ENCODE results near the gene TAOK2. TPM values are rescaled to one million over a fixed set of nuclear protein-coding genes. Genes with fewer than 3 reads are reported as not detected.
"Not testable (repeated sequence)": the region's sequence is repeated elsewhere in the genome, so short reads cannot be mapped to it uniquely, and the experiment has no call there.

Gene TAOK2
- total RNA-seq, 1 donor from 2014 or later: 50.0 TPM

DNA sequence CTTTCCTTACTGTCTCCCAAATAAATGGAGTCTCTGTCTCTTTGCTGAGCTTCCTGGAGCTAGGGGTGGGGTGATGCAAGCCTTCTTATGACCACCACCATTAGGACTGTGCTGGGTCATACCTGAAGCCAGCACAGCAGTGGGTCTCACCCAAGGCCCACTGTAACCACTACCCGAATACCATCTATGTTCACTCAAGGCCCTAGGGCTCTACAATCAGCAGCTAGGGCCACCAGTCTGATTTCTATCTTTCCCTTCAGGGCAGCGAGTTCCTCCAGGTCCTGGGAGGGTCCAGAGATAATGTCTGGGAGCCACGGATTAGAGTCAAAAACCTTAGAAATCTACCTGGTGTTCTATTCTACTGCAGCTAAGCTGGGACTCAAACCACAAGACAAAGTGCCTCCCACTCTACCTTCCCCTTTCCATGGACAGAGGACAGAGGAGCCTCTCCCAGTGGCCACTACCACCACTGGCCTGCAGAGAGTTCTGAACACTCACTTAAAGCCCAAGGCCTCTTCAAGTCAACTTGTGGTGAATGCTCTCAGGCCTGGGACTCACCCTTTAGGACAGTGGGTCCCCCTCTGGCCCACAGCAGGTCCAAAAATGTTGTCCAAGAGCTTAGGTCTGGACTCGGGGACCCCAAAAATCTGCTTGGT, 22.7 kb upstream of the TAOK2 start:
- Mint-ChIP-seq H3K27me3 (ENCODE audit: low read depth) (no peaks in the 10 kb centered on the region), H3K4me3 (ENCODE audit: unreplicated experiment) (no peak overlapping the region), H3K9me3 (ENCODE audit: low read depth) (peaks cover 7% of the 10 kb centered on the region), H3K27ac (ENCODE audit: unreplicated experiment) (no peak overlapping the region), H3K4me1 (ENCODE audit: low read depth) (no peaks in the 10 kb centered on the region), H3K36me3 (ENCODE audit: low read depth) (no peaks in the 10 kb centered on the region)
- TF ChIP-seq, protein P1, sequence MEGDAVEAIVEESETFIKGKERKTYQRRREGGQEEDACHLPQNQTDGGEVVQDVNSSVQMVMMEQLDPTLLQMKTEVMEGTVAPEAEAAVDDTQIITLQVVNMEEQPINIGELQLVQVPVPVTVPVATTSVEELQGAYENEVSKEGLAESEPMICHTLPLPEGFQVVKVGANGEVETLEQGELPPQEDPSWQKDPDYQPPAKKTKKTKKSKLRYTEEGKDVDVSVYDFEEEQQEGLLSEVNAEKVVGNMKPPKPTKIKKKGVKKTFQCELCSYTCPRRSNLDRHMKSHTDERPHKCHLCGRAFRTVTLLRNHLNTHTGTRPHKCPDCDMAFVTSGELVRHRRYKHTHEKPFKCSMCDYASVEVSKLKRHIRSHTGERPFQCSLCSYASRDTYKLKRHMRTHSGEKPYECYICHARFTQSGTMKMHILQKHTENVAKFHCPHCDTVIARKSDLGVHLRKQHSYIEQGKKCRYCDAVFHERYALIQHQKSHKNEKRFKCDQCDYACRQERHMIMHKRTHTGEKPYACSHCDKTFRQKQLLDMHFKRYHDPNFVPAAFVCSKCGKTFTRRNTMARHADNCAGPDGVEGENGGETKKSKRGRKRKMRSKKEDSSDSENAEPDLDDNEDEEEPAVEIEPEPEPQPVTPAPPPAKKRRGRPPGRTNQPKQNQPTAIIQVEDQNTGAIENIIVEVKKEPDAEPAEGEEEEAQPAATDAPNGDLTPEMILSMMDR (IDR thresholded peaks at IDR 0.05): no peak
- DNase-seq (ENCODE audit: low spot score): no peak

DNA sequence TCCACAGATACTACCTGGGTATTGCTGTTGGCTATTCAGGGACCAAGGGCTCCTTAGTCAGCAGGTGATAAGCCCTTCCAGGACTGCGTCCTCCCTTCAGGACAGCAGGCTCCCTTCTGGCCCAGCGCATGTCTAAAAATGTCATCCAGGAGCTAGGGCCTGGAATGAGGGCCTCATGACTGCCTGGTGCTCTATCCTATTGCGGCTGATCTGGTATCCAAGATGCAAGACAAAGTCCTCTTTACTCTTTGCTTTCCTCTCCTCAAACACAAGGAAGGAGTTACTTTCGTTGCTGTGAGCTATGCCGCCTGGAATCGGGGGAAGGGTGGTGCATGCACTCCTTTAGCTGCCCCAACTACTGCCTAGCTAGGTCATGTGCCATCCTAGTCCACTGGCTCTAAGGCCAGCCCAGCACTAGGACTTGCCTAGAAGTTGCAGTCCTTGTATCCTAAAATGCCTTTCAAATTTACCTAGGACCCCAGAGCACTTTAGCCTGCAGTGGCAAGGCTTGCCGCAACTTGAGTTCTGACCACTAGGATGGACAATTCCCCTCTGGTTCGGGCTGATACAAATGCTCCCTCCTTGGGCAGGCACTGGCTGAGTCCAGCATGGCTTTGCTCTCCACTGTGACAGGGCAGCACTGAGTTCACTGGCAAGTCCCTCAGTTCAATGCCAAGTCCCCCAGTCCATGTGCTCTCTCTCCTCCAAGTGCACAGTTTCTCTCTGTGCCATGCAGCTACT, 21.9 kb upstream of the TAOK2 start:
- no peak overlapping the region for H3K4me3 Mint-ChIP-seq (ENCODE audit: unreplicated experiment)
- no peaks in the 10 kb centered on the region for H3K4me1 Mint-ChIP-seq (ENCODE audit: low read depth)

DNA sequence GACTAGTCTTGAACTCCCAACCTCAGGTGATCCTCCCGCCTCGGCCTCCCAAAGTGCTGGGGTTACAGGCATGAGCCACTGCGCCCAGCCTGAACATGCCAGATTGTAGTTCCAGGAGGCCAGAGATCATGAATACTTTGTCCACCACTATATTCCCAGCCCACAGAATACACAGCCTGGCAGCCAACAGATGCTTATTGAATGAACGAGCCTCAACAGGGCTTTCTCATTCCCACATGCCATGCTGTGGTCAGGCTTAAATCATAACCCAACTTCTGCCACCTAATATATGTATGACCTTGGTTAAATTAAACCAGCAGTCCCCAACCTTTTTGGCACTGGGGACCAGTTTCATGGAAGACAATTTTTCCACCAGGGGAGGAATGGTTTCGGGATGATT, 14.9 kb upstream of the TAOK2 start:
- no peaks in the 10 kb centered on the region for H3K36me3 Mint-ChIP-seq (ENCODE audit: low read depth)
- TF ChIP-seq, protein P1 (IDR thresholded peaks at IDR 0.05): no peak
- no peak for DNase-seq (ENCODE audit: low spot score)
- H3K4me1 Mint-ChIP-seq (ENCODE audit: low read depth): peaks cover 18% of the 10 kb centered on the region
- H3K27me3 Mint-ChIP-seq (ENCODE audit: low read depth): no peaks in the 10 kb centered on the region
- no peak overlapping the region for H3K4me3 Mint-ChIP-seq (ENCODE audit: unreplicated experiment)
- H3K27ac Mint-ChIP-seq (ENCODE audit: unreplicated experiment): no peak overlapping the region
- H3K9me3 Mint-ChIP-seq (ENCODE audit: low read depth): no peaks in the 10 kb centered on the region

More for the DNA sequence above, 21.9 kb upstream of the TAOK2 start:
- Mint-ChIP-seq H3K36me3 (ENCODE audit: low read depth) (no peaks in the 10 kb centered on the region), H3K27ac (ENCODE audit: unreplicated experiment) (no peak overlapping the region), H3K9me3 (ENCODE audit: low read depth) (peaks cover 7% of the 10 kb centered on the region), H3K27me3 (ENCODE audit: low read depth) (no peaks in the 10 kb centered on the region)
- DNase-seq (ENCODE audit: low spot score): no peak
- TF ChIP-seq, protein P1 (IDR thresholded peaks at IDR 0.05): no peak

DNA sequence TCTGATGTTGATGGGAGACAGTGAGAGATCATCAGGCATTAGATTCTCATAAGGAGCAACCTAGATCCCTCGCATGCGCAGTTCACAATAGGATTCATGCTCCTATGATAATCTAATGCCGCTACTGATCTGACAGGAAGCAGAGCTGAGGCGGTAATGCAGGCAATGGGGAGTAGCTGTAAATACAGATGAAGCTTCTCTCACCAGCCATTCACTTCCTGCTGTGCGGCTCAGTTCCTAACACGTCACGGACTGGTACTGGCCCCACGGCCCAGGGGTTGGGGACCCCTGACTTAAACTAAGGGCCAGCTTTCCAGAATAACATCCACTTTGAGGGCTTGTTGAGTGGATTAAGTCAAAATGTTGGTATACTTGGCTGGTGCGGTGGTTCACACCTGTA, 14.4 kb upstream of the TAOK2 start:
- no peaks in the 10 kb centered on the region for H3K27me3 Mint-ChIP-seq (ENCODE audit: low read depth)
- no peaks in the 10 kb centered on the region for H3K36me3 Mint-ChIP-seq (ENCODE audit: low read depth)
- H3K4me3 Mint-ChIP-seq (ENCODE audit: unreplicated experiment): no peak overlapping the region

DNA sequence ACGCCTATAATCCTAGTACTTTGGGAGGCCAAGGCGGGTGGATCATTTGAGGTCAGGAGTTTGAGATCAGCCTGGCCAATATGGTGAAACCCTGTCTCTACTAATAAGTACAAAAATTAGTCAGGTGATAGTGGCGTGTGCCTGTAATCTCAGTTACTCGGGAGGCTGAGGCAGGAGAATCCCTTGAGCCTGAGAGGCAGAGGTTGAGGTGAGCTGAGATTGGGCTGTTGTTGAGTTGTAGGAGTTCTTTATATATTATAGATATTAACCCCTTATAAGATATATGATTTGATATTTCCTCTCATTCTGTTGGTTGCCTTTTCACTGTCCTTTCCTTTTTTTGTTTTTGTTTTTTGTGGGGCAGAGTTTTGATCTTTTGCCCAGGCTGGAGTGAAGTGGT, 13.8 kb upstream of the TAOK2 start:
- not testable (repeated sequence) for DNase-seq (ENCODE audit: low spot score); H3K4me3 Mint-ChIP-seq (ENCODE audit: unreplicated experiment); H3K27me3 Mint-ChIP-seq (ENCODE audit: low read depth); H3K36me3 Mint-ChIP-seq (ENCODE audit: low read depth); H3K27ac Mint-ChIP-seq (ENCODE audit: unreplicated experiment); H3K9me3 Mint-ChIP-seq (ENCODE audit: low read depth)
- peaks cover 21% of the 10 kb centered on the region for H3K4me1 Mint-ChIP-seq (ENCODE audit: low read depth)

More for the DNA sequence above, 14.4 kb upstream of the TAOK2 start:
- no peak for DNase-seq (ENCODE audit: low spot score)
- TF ChIP-seq, protein P1 (IDR thresholded peaks at IDR 0.05): no peak
- H3K9me3 Mint-ChIP-seq (ENCODE audit: low read depth): no peaks in the 10 kb centered on the region
- H3K4me1 Mint-ChIP-seq (ENCODE audit: low read depth): peaks cover 18% of the 10 kb centered on the region
- H3K27ac Mint-ChIP-seq (ENCODE audit: unreplicated experiment): no peak overlapping the region

Measured in chondrocyte (in vitro differentiated cells).